Inflammatory macrophage treated with lipopolysaccharide for 1 hour (primary cell): Measurements from ENCODE around the gene LCAT.
"Not testable (repeated sequence)": the region's sequence is repeated elsewhere in the genome, so short reads cannot be mapped to it uniquely, and the experiment has no call there.

Experiments used
- DNase-seq, 2 donors: peaks; one replicate each; pipeline ENCODE4 v3.0.0-alpha.2; 2020 to 2022

The LCAT gene, protein sequence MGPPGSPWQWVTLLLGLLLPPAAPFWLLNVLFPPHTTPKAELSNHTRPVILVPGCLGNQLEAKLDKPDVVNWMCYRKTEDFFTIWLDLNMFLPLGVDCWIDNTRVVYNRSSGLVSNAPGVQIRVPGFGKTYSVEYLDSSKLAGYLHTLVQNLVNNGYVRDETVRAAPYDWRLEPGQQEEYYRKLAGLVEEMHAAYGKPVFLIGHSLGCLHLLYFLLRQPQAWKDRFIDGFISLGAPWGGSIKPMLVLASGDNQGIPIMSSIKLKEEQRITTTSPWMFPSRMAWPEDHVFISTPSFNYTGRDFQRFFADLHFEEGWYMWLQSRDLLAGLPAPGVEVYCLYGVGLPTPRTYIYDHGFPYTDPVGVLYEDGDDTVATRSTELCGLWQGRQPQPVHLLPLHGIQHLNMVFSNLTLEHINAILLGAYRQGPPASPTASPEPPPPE

DNA sequence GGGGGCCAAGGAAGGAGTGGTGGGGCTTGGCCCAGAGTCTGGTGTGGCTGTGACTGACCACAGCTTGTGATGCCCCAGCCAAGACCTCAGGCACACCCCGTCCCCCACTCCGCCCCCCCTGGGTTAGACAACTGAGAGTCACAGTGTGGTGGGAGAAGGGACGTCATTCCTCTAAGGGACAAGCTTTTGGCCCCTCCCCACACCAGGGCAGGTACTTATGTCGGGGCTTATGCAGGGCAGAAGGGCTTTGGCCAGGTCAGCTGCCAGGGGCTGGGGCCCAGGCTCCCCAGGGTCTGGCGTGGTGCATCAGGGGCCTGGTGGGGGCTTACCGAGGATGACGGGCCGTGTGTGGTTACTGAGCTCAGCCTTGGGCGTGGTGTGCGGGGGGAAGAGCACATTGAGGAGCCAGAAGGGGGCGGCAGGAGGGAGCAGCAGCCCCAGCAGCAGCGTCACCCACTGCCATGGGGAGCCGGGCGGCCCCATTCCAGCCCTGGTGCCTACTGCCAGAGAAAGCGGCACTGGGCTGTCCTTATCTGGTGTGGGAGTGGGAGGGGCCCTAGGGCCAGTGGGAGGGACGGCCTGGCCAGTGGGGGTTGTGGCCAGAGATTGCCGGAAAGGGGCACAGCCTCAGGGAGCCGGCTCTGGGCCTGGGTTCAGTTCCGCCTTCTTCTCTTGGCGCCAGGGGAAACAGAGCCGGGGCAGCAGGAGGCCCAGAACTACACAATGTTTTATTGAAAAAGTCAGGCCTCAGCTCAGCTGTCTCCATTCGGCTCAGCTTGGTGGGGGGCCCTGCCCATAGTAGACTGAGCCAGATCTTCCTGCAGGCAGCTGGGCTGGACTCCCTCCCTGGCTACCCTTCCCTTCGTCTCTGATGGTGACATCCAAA is at the start of gene LCAT:
TSS of gene LCAT (minus strand) at position 502 of the 886 bp plus-strand sequence. CDS start at position 483, 19 bp downstream.
- DNase-seq = no peak

DNA sequence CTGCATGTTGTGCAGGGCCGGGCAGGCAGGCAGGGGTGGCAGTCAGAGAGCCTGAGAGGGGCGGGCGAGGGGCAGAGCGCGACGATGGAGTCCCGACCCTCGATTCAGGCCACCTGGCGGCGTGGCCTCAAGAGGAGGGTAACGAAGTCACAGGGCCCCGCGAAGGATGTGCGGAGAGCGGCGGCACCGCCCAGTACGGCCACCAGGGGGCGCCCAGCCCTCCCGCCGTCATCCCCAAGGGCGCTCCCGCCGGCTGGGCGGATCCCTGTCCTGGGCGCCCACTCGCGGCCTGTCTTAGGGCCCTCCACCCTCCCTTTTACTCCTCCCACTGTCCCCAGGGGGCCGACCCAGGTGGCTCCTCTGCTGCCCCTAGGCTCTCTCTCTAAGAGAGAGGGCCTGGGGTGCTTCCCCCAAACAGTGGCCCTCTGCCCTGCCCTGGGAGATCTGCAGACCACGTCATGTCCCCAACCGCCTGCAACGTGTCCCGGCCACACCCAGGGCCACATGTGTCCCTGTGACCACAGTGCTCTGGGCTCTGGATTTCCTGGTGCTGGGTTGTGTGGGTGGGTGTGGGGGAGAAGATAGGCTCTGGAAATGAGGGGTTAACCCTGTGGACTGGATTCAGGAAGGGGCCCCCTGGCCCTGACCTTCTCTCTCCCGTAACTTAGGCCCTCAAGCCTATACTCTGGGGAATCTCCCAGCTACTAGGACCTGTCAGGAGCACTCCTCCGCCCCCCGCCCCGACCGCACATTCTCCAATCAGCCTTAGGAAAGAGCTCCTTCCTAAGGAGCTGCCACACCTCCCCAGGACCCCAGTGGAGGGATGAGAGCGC is 49.5 kb upstream of the LCAT start:
- DNase-seq = peak; percentile 85 to 87

DNA sequence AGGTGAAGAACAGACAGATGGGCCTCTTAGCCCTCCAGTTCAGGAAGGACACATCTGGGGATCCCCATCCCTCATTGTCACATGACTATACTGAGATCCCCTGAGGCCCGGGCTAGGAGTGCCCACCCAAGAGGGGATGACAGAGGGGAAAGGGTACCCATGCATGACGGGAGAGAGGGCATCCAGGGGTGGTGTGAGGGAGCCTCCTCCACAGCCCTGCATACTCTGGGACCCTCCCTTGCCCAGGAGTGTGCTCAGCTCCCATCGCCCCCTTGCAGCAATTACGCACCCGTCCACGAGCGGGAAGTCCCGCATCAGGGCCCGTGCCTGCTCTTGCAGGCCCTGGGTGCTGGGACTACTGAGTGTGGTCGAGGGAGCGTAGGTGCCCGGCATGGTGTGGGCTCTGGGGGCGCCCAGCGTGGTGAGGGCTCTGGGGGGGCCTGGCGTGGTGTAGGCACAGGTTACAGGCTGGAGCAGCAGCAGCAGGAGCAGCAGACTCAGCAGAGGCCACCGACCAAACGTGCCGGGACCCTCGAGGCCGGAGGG is 48.8 kb upstream of the LCAT start:
- DNase-seq = no peak

DNA sequence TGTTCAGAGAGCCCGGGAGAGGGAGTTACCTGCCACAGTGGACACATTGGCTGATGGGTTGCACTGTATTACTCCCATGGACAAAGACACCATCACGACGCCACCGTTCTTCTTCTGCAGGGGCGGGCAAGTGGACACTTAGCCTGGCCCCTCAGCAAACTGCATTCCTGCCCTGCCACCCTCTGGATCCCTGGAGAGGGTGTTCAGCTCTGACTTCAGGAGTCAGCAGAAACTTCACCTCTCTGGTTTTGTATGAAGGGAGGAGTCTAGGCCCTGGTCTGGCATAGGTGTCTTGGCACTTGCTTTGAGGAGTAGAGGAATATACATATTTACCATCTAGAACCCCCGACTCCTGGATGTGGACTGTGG is 46.1 kb upstream of the LCAT start:
- DNase-seq = no peak

DNA sequence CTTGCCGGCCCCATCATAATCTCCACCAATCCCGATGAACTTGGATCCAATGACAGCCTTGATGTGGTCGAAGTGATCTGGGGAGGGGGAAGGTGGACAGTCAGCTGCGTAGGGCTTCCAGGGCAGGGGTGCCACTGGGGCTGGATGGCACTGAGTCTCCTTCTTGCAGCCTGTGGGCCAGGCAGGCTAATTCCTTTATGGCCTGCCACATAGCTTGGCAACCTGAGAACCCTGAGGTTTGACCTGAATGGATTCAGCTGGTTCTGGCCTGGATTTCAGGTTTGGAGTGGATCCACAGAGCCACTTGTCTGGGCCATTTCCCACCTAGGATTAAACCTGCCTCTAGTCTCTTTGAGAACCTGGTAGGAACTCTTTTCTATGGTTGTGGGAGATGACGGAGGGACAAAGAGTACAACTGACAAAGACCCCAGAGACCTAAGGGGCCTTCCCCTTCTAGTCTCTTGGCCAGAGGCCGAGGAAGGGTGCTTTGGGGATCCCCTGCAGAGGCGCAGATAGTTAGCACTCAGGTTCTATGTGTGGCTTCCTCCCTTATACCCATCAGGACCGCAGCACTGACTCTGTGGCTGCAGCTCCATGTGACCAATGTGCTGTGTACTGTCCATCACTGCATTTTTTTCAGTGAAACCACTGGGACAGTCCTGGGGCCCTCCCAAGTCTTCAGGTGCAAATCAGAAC is 45.5 kb upstream of the LCAT start:
- no peak for DNase-seq

GRCh38 chr16:67988675-67989074 is 44.8 kb upstream of the LCAT start:
- no peak for DNase-seq

DNA sequence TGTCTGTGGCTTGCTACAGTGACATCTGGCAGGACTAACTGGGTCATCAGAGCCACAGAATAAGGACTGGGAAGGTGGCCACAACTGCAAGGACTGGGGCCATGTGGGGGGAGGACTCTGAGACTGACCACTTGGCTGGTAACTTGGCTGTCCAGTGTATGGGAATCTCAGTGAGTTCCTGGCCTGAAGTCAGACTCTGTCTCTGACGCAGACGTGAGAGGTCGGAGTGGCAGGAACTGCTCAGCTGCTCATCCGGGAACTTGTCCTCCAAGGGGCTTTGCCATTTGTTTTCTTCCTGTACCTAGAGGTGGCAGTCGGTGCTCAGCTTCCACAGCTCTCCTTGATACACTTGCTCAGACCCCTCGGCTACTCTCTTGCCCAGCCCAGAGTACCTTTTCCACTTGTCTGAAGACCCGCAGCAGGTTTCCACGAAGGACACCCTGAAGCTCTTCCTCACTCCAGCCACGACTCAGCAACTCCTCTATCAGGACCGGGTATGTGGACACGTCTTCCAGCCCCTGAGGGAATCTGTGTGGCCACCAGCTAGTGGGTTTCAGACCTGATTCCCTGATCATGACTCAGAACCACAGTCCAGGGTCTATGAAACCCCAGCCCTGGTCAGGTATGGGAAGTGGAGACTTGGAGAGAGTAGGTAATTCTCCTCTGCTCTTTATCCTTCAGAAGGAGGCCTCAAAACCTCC is 43.7 kb upstream of the LCAT start:
- DNase-seq = no peak

DNA sequence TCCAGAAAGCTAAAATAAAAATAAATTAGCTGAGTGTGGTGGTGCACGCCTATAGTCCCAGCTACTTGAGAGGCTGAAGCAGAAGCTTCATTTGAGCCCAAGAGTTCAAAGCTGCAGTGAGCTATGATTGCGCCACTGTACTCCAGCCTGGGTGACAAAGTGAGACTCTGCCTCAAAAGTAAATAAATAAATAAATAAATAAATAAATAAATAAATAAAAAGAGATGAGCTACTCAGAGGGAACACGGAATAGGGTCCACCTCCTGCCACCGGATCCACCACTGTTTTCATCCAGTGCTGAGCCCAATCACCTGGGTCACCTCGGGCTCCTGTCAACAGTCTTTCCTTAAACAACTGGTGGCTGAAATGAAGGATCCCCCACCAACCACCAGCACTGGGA is 43.0 kb upstream of the LCAT start:
- no peak for DNase-seq

- no peak for DNase-seq
These were observed 38.2 kb upstream of the LCAT start for GRCh38 chr16:67982011-67982696.

GRCh38 chr16:67979955-67980678 is 36.2 kb upstream of the LCAT start, which contains the start of gene DPEP3:
Gene DPEP3 (minus strand): TSS chr16:67980499. CDS start chr16:67980380, 119 bp downstream.
- no peak for DNase-seq

GRCh38 chr16:67977469-67978227 is 33.7 kb upstream of the LCAT start:
- DNase-seq = no peak

- DNase-seq = no peak
These were observed 33.1 kb upstream of the LCAT start for GRCh38 chr16:67977005-67977404.

- no peak for DNase-seq
These were observed 32.3 kb upstream of the LCAT start for GRCh38 chr16:67976205-67976604.

DNA sequence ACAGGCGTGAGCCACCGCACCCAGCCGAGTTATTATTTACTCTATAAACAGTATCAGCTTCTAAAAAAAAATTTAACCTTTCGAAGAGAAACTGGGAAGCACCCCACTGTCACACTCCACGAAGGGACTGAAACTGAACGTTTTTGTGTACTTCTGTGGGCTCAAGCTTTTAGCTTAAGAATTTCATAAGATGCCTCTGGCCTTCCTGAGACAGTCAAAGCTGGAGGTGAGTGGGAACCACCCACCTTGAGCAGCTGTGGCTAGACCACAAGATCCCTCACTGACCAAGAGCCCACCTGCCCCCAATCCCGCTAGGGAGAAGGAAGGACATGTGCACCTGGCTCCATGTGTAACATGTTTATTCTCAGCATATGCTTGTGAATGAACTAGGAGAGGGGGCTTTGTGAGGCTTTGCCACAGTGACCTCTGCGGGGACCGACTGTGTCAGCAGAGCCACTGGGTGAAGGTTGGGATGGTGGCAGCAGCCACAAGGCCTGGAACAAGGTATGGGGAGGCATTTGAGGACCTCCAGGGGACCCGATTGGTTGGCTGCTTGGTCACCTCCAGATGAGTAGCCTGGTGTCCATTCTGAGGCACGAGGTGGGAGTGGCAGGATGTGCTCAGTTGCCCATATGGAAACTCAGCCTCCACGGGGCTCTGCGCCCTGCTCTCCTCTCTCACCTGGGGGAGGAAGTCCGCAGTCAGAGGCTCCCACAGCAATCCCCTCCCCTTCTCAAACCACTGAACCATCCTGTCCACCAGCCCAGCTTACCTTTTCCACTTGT is 31.6 kb upstream of the LCAT start:
- no peak for DNase-seq

- DNase-seq = not testable (repeated sequence)
These were observed 28.4 kb upstream of the LCAT start for GRCh38 chr16:67972285-67972684.

DNA sequence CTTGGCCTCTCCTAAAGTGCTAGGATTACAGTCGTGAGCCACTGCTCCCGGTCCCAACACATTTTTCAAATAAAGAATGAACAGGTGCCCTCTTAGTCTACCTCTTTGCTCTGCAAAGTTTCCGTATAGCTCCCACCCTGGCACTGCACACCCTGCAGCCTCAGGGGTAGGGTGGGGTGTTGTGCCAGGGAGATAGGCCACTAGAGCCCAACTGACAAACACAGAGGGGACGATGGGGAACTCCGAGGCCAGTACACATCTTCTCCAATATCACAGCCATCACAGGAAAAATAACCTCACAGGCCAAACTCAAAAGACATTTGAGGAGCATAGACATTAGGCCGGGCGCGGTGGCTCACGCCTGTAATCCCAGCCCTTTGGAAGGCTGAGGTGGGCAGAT is 27.2 kb upstream of the LCAT start:
- no peak for DNase-seq

DNA sequence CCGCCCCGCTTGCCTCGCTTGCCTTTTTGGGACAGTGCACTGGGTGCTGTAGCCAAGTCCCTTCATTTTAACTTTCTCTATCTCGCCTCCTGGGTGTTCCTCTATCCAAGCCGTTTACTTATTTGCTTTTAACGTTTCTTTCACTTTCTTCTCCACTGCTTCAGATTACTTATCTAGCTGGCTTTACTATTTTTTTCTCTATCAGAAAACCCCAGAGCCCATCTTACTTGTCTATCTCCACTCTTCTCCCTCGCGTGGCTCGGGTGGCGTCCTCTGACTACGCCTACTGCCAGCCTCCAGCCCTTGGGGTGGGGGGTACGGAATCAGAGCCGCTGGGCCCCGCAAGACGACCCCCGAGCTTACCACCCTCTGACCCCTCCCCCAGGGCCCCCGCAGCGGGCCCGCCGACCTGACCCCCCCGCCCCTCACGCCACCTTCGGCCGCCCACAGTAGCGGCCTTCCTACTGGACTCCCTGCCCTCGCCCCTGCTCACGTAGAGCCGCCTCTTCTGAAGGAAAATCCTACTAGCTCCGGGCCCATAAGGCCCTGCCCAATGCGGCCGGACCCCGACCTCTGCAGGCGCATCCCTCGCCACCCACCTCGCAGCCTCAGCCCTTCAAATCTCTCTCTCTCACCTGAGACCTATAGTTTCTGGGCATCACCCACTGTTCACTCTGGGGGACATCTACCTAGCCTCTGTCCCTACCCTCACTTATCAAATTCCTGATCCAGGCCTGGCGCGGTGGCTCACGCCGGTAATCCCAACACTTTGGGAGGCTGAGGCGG is 25.5 kb upstream of the LCAT start:
- DNase-seq = peak in 1 of 2 donors; percentile 22
